ENCODE results near the gene SFXN5. TPM values are rescaled to one million over a fixed set of nuclear protein-coding genes. Genes with fewer than 3 reads are reported as not detected.

SFXN5 gene
- polyA plus RNA-seq, 1 donor from 2014 or later = 5.8 TPM

GRCh38 chr2:73063909-73064875, 7.3 kb downstream of the SFXN5 start:
- Histone ChIP-seq H3K4me3 (ENCODE audit: low read length) (no peak overlapping the region), H3K9me3 (ENCODE audit: low read length) (no peaks in the 10 kb centered on the region), H3K27ac (ENCODE audit: low read length) (no peak overlapping the region), H3K4me2 (ENCODE audit: low read length) (no peak overlapping the region), H3K9ac (ENCODE audit: low read length) (no peak overlapping the region), H3K36me3 (ENCODE audit: insufficient read depth, low read length) (no peaks in the 10 kb centered on the region), H3F3A (ENCODE audit: insufficient read depth, low read length, poor library complexity, severe bottlenecking) (no peaks in the 10 kb centered on the region), H2AFZ (ENCODE audit: low read depth, low read length) (no peak overlapping the region), H3K9me2 (ENCODE audit: insufficient read depth, low read length) (no peaks in the 10 kb centered on the region), H3K27me3 (ENCODE audit: insufficient read depth, low read depth, low read length) (no peaks in the 10 kb centered on the region), H3K79me2 (replicated peaks; ENCODE audit: insufficient read depth, low read length) (peaks cover 6% of the 10 kb centered on the region), H4K20me1 (ENCODE audit: insufficient read depth) (no peaks in the 10 kb centered on the region)
- TF ChIP-seq EZH2 (IDR thresholded peaks at IDR 0.05; ENCODE audit: borderline replicate concordance, insufficient read depth, low read length, poor library complexity, severe bottlenecking) (no peak), RAD21 (conservative IDR thresholded peaks at IDR 0.05) (no peak), SMC3 (conservative IDR thresholded peaks at IDR 0.05; ENCODE audit: poor library complexity) (no peak), TAF1 (IDR thresholded peaks at IDR 0.05; ENCODE audit: low read depth) (no peak), POLR2AphosphoS5 (IDR thresholded peaks at IDR 0.05) (no peak), EP300 (conservative IDR thresholded peaks at IDR 0.05; ENCODE audit: poor library complexity, severe bottlenecking) (no peak), CTCF (IDR thresholded peaks at IDR 0.05; ENCODE audit: poor library complexity, severe bottlenecking) (no peak), REST (IDR thresholded peaks at IDR 0.05; ENCODE audit: borderline replicate concordance) (no peak), MXI1 (conservative IDR thresholded peaks at IDR 0.05; ENCODE audit: poor library complexity, severe bottlenecking) (no peak)

DNA sequence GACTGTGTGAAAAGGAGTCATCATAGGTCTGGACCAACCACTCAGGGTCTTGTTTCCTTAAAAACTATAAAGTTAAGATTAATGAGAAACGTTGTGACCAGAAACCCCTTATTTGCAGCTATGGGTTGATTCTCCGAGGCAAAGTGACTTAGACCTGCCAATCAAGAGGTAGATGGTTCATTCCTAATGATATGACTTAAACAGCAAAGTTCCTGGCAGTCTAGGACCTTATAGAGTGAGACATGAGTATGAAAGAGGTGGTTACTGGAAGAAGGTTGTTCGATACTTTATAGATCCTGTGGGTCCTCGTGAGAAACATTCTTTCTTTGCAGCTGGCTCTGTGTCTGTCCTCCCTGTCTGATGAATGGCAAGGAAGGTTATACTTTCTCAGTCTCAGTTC, 8.0 kb downstream of the SFXN5 start:
- Histone ChIP-seq H3K36me3 (ENCODE audit: insufficient read depth, low read length) (no peaks in the 10 kb centered on the region), H2AFZ (ENCODE audit: low read depth, low read length) (no peak overlapping the region), H4K20me1 (ENCODE audit: insufficient read depth) (no peaks in the 10 kb centered on the region), H3K79me2 (replicated peaks; ENCODE audit: insufficient read depth, low read length) (peaks cover 3% of the 10 kb centered on the region), H3K9me3 (ENCODE audit: low read length) (no peaks in the 10 kb centered on the region), H3F3A (ENCODE audit: insufficient read depth, low read length, poor library complexity, severe bottlenecking) (no peaks in the 10 kb centered on the region), H3K9me2 (ENCODE audit: insufficient read depth, low read length) (no peaks in the 10 kb centered on the region), H3K4me3 (ENCODE audit: low read length) (no peak overlapping the region), H3K27ac (ENCODE audit: low read length) (no peak overlapping the region), H3K27me3 (ENCODE audit: insufficient read depth, low read depth, low read length) (no peaks in the 10 kb centered on the region), H3K4me2 (ENCODE audit: low read length) (no peak overlapping the region), H3K9ac (ENCODE audit: low read length) (no peak overlapping the region)
- TF ChIP-seq EZH2 (IDR thresholded peaks at IDR 0.05; ENCODE audit: borderline replicate concordance, insufficient read depth, low read length, poor library complexity, severe bottlenecking) (no peak), SMC3 (conservative IDR thresholded peaks at IDR 0.05; ENCODE audit: poor library complexity) (no peak), MXI1 (conservative IDR thresholded peaks at IDR 0.05; ENCODE audit: poor library complexity, severe bottlenecking) (no peak), REST (IDR thresholded peaks at IDR 0.05; ENCODE audit: borderline replicate concordance) (no peak), RAD21 (conservative IDR thresholded peaks at IDR 0.05) (no peak), POLR2AphosphoS5 (IDR thresholded peaks at IDR 0.05) (no peak), EP300 (conservative IDR thresholded peaks at IDR 0.05; ENCODE audit: poor library complexity, severe bottlenecking) (no peak), CTCF (IDR thresholded peaks at IDR 0.05; ENCODE audit: poor library complexity, severe bottlenecking) (no peak), TAF1 (IDR thresholded peaks at IDR 0.05; ENCODE audit: low read depth) (no peak)

Measured in neural cell (in vitro differentiated cells).